ENCODE measurements around the gene PGC.

- TF ChIP-seq POLR2A (IDR thresholded peaks at IDR 0.05), result no peak
- TF ChIP-seq CTCF (IDR thresholded peaks at IDR 0.05), result no peak
- TF ChIP-seq EP300 (IDR thresholded peaks at IDR 0.05; ENCODE audit: low read depth), result no peak
Measured at GRCh38 chr6:41697861-41698781, 49.1 kb downstream of the PGC start.
